CD4-positive, alpha-beta T cell treated with Interleukin-6 for 4 hours (primary cell): ENCODE data around the gene RNF222.

Source experiments
- DNase-seq: peaks from one replicate; pipeline ENCODE4 v3.0.0-alpha.2; 2020; ENCODE audit warnings: mixed read lengths

Gene RNF222, protein sequence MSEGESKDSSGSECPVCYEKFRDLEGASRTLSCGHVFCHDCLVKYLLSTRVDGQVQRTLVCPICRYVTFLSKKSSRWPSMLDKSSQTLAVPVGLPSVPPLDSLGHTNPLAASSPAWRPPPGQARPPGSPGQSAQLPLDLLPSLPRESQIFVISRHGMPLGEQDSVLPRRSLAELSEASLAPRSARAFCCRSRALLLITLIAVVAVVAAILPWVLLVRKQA

GRCh38 chr17:8397636-8398035 is at the start of gene RNF222:
RNF222 (minus strand) TSS chr17:8397827; CDS start chr17:8393461, 4,366 bp downstream.
- no peak for DNase-seq

GRCh38 chr17:8445536-8445935 is 47.9 kb upstream of the RNF222 start:
- no peak for DNase-seq

DNA sequence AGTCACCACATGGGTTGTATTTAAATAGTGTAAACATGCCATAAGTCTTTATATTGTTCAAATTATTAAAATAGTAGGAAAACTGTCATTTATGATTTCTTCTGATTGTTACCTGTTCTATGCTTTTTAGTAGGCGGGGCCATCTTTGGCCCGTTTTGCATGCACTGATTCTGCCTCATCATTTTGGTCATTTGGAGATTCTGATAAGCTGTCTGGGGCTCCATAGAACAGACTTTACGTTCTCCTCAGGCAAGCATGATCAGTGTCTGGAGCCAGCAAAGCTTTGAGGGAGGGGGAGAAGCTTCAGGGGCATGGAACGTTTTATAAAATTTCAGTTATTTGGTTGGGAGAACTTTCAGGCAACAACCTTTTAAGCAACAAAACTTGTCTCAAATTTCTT is 46.9 kb upstream of the RNF222 start:
- no peak for DNase-seq

- DNase-seq: no peak
Observed at GRCh38 chr17:8443756-8444155, 46.1 kb upstream of the RNF222 start.

- no peak for DNase-seq
Observed at GRCh38 chr17:8442310-8442709, 44.7 kb upstream of the RNF222 start.

GRCh38 chr17:8441690-8442089 is 44.1 kb upstream of the RNF222 start:
- no peak for DNase-seq

GRCh38 chr17:8439681-8440080 is 42.1 kb upstream of the RNF222 start:
- DNase-seq: no peak

- DNase-seq: no peak
Observed at GRCh38 chr17:8438441-8438840, 40.8 kb upstream of the RNF222 start.

GRCh38 chr17:8436844-8437171 is 39.2 kb upstream of the RNF222 start:
- no peak for DNase-seq

DNA sequence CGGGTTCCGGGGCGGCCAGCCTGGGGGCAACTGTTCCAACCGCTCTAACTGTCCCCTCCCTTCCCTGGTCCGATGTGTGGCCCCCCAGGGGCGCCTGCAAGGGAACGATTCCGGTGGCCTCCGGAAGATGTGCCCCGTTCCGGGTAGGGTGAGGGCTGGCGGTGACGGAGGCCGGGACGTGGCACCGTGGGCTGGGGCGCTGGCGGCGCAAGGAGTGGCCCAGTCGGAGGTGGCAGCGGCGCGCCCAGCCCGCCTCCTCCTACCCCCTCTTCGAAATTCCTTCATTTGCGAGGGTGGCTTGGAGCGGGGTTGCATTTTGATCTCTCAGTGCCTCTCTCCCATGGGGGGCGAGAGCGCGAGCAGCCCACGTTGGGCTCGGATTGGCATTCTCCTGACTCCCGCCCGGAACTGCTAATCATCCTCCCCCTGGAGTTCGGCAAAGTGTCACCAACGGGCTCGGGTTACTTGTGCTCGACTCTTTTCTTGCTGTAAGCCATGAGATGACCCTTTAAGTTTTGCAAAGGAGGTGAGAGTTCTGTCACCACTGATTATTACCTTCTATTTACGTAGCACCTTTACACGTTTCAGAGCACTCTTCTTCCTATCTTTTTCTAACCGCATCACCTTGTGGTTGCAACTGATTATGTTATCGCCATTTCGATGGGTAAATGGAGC is 38.7 kb upstream of the RNF222 start:
- DNase-seq: peak; percentile 64

DNA sequence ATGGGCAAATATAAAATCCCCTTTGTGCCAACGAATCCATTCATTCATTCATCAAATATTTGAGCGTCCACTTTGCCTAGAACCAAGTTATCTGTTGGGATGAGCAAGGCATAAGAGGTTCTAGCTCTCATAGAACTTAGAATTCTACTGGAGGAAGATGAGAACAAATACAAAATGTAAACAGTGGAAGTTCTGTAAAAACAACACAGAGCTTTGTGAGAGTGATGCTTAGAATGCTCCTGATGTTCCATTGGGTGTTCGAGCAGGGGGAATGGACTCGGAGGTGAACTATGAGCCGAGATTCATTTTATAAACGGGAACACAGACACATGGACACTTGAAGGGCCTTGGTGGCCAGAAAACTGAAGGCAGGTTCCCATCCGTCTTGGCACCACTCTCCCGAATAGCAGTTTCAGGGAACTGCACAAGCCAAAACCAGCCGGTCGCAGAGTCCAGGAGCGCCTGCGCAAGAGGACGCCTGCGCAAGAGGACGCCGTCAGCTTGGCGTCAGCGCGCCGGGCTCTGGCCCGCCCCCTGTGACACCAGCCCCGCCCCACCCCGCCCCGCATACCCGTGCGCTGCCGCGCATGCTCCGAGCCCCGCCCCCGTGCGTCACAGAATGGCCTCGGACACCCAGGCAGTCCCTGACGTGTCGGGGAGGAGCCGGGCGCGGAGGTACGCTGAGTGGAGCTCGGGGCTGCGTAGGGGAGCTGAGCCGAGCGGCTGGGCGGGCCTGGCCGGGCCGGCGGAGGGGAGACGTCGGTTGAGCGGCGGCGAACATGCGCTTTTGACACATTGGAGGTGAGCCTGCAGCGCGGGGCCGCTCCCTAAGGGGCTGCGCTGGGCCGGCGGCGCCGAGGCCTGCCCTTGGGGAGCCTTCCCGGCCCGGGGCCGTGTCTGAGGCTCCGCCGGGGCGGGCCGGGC is 37.9 kb upstream of the RNF222 start, which contains the start of gene NDEL1:
NDEL1 (plus strand) TSS at position 640 of the 924 bp plus-strand sequence. CDS start 8,388 bp downstream, outside the sequence.
- DNase-seq: peak; percentile 100

DNA sequence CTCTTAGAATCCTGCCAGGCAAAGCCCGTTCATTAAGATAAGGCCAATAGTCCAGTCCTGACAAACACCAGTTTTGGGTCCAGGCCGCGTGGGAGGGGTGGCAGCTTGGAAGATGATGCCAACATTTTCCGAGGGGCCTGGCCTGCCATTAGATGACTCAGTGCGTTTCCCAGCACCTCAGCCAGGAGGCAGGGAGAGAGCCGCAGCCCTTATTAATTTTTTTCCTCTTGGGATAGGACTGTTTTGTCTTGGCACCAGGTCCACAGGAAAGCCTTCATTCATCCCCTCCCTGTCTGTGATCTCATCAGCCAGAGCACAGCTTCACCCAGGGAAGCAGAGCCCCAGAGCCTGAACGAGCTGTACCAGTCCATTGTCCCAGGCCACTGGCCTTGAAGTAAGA is 33.3 kb upstream of the RNF222 start:
- DNase-seq: no peak

GRCh38 chr17:8426802-8427201 is 29.2 kb upstream of the RNF222 start:
- DNase-seq: no peak

DNA sequence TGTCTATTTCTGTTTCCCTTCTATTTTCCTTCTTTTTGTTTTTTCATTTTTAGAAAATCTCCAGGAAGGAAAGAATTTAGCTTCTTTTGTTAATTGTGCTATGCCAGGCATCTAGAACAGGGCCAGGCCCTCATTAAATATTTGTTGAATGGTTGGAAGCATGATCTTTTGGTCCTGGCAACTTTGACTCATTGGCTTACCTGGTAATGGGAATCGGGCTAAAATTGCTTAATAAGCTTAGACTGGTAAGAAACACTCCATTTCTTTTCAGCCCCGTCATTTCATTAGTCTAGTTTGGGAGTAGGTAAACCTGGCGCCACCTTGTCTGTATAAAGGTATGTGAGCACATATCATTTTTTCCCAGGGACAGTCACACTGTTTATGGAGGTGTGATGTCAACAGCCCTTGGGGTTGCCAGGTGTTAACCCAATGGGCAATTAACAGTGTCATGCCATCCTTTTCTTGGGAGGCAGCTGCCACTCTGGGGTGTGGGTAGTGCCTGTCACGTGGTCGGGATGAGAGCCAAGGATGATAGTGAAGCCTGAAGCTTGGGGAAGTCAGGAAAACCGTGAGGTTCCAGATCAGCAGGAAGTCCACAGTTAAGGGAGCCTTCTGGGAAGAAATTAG is 28.6 kb upstream of the RNF222 start:
- DNase-seq: no peak

DNA sequence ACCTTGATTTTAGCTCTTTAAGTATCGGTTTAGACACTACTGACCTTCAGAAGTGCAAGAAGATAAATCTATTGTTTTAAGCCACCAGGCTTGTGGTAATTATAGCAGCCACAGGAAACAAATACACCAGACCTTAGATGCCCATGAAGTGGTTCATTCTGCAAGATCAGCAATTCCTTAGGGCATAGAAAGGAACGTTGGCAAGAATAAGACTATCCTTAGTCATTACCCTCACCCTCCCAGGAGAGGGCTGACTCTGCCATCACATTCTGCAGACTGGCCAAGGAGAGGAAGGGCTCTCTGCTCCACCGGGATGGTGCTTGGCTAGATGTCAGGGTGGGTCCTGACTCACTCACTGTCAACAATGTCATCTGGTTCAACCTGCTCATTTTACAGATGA is 23.9 kb upstream of the RNF222 start:
- no peak for DNase-seq

DNA sequence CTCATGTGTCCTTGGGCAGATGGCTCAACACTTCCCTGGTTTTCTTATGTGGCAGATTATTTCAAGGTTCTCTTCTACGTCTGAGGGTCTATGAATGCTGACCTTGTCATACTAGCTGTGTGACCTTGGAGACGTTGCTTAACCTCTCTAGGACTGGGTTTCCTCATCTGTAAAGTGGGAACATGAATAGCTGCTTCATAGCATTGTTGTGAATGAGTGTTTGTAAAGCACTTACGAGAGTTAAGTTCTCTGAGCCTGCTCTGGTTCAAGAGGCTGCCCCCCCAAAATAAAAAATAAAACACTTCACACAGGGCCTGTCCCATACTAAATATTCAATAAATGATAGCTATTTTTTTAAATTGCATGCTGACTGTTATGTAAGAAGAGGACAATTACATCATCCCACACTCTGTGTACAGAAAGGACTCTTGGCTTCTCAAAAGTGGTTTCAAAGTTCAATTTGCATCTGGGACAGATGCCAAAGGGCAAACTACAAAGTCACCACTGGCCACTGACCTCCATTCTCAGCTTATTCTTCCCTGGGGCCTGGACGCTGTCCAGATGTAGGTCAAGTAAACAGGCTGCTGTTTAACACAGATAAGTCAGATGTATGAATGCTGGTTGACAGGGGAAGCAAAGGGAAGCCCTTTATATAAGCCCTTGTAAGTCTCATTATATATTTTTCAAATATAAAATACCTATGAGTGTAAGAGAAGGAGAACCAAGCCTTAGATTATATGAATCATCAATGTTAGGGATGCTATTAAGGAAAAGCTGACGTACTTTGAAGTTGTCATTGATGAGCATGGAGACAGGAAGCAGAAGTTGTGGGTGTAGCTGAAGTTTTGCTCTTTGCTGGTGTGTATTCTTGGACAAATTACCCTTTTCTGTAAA is 22.7 kb upstream of the RNF222 start:
- no peak for DNase-seq

DNA sequence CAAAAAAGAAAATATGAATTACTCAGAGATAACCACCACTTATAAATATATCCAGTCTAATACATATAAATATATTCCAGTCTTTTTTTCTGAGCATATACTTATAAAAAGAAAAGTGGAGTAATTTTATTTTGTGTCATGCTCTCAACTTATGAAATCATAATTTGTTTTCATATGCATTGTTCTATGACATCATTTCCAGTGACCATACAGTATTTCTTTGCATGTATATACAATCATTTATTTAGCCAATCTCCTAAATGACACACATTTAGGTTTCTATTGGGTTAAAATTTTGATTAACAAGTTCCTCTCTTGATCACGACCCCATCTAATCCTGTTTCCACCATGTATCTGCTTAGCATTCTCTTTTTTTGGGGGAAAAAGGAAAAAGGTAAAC is 21.7 kb upstream of the RNF222 start:
- DNase-seq: no peak

GRCh38 chr17:8418471-8418870 is 20.8 kb upstream of the RNF222 start:
- DNase-seq: no peak

- DNase-seq: no peak
Observed at GRCh38 chr17:8417806-8418205, 20.2 kb upstream of the RNF222 start.

DNA sequence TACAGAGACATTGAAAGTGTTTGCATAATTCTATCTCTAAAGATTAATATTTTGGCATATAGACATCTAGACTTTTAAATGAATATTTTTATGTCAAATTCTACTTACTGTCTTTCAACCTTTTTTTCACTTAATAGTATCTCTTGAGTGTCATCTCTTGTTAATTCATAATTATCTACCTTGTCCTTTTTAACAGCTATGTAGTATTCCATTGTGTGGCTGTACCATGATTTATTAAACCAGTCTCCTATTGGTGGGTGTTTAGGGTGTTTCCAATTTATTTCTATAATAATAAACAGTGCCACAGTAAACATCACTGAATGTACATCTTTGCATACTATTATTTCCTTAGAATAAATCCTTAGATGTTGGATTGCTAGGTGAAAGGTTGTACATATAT is 16.3 kb upstream of the RNF222 start:
- no peak for DNase-seq

GRCh38 chr17:8413328-8413727 is 15.7 kb upstream of the RNF222 start:
- DNase-seq: no peak

GRCh38 chr17:8412089-8412488 is 14.5 kb upstream of the RNF222 start:
- no peak for DNase-seq
